HUES6 (cell line): ENCODE data around the gene HTR3B.

Experiments used
- H3K27ac ChIP-seq: 2 replicates; pipeline ENCODE4 v1.7.0; 2013; ENCODE audit warnings: low read depth, mild to moderate bottlenecking, low read length, inconsistent platforms
- H3K27me3 ChIP-seq: 2 replicates; pipeline ENCODE4 v1.6.1; 2013; ENCODE audit warnings: low read length; ENCODE audit not compliant: control insufficient read depth, insufficient read depth
- H3K36me3 ChIP-seq: 2 replicates; pipeline ENCODE4 v1.6.1; 2013; ENCODE audit warnings: low read length; ENCODE audit not compliant: control insufficient read depth, insufficient read depth
- H3K4me1 ChIP-seq: 2 replicates; pipeline ENCODE4 v1.6.1; 2013; ENCODE audit warnings: low read length; ENCODE audit not compliant: control insufficient read depth, insufficient read depth
- H3K4me3 ChIP-seq: 2 replicates; pipeline ENCODE4 v1.5.1; 2013; ENCODE audit warnings: low read depth, low read length
- H3K9ac ChIP-seq: one replicate; pipeline ENCODE4 v1.6.1; 2013; ENCODE audit warnings: mild to moderate bottlenecking, low read length
- H3K9me3 ChIP-seq: 2 replicates; pipeline ENCODE4 v1.6.1; 2013; ENCODE audit warnings: low read depth, low read length; ENCODE audit not compliant: control insufficient read depth, insufficient read depth

The HTR3B gene

DNA sequence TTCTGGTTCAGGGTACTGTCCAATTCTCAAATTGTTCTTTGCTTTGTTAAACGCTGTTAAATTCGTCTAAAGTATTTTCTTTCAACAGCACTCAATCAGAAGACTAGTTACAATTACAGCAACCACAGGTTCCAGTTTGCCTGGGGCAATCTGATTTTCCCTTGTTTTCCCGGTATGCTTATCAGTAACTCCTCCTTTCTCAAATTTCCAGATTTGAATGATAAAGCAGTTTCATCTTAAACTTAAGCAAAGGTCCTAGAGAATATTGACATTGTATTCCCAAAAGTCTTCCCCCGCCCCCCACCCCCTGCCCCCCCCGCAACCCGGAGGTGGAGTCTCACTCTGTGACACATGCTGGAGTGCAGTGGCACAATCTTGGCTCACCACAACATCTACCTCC is 18.7 kb upstream of the HTR3B start:
- Histone ChIP-seq H3K9ac (no peak overlapping the region), H3K36me3 (no peaks in the 10 kb centered on the region), H3K27ac (no peak overlapping the region), H3K4me3 (no peak overlapping the region), H3K4me1 (peaks cover 18% of the 10 kb centered on the region), H3K9me3 (no peaks in the 10 kb centered on the region), H3K27me3 (no peaks in the 10 kb centered on the region)

DNA sequence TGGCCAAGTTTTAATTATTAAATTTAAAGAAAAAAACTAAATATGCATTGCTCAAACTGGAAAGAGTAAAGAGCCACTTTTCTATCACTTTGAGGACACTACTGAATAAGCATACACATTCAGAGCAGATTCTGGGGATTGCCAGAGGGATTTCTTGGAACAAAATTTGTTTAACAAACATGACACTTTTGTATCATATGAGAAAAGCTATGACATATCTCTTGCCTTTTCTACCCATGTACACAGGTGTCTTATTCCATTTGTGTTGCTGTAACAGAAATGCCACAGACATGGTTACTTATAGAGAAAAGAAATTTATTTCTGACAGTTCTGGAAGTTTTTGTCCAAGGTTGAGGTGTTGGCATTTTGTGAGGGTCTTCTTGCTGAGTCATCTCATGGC is 15.7 kb upstream of the HTR3B start:
- Histone ChIP-seq H3K27ac (no peak overlapping the region), H3K27me3 (no peaks in the 10 kb centered on the region), H3K4me1 (peaks cover 17% of the 10 kb centered on the region), H3K9me3 (no peaks in the 10 kb centered on the region), H3K4me3 (no peak overlapping the region), H3K36me3 (no peaks in the 10 kb centered on the region), H3K9ac (no peak overlapping the region)

- Histone ChIP-seq H3K27ac (no peak overlapping the region), H3K4me3 (no peak overlapping the region), H3K36me3 (no peaks in the 10 kb centered on the region), H3K9ac (no peak overlapping the region), H3K9me3 (no peaks in the 10 kb centered on the region), H3K4me1 (peaks cover 24% of the 10 kb centered on the region), H3K27me3 (no peaks in the 10 kb centered on the region)
These were observed 10.1 kb upstream of the HTR3B start for GRCh38 chr11:113894421-113894996.

DNA sequence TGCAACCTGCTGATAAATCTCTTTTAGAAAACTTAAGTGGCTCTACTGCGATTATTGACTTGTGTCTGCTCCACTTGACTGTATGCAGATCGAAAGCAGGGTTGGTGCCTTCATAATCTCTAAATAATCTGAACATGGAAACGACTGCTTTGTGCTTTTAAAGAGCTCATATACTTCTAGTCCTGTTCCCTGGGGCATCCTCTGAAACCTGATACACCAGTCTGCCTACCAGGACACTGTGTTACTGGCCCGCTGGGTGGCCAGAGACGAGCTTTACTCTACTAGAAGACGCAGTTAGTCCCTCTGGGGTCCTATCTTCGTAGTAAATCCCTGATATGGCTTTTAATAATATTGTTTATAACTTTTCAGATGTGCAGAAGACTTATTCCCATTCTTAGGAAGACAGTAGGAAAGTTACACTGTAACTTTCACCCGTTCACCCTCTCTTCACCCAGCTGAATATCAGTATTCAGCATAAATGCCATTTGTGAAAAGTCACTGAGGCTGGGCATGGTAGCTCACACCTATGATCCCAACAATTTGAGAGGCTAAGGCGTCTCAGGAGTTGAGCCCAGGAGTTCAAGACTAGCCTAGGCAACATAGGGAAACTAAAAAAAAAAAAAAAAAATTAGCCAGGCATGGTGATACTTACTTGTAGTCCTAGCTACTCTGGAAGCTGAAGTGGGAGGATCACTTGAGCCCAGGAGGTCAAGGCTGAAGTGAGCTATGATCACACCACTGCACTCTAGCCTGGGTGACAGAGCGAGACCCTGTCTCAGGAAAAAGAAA is 9.0 kb upstream of the HTR3B start:
- no peaks in the 10 kb centered on the region for H3K27me3 ChIP-seq
- peaks cover 24% of the 10 kb centered on the region for H3K4me1 ChIP-seq
- H3K27ac ChIP-seq: no peak overlapping the region
- no peak overlapping the region for H3K9ac ChIP-seq
- H3K36me3 ChIP-seq: no peaks in the 10 kb centered on the region
- H3K9me3 ChIP-seq: no peaks in the 10 kb centered on the region
- H3K4me3 ChIP-seq: no peak overlapping the region

DNA sequence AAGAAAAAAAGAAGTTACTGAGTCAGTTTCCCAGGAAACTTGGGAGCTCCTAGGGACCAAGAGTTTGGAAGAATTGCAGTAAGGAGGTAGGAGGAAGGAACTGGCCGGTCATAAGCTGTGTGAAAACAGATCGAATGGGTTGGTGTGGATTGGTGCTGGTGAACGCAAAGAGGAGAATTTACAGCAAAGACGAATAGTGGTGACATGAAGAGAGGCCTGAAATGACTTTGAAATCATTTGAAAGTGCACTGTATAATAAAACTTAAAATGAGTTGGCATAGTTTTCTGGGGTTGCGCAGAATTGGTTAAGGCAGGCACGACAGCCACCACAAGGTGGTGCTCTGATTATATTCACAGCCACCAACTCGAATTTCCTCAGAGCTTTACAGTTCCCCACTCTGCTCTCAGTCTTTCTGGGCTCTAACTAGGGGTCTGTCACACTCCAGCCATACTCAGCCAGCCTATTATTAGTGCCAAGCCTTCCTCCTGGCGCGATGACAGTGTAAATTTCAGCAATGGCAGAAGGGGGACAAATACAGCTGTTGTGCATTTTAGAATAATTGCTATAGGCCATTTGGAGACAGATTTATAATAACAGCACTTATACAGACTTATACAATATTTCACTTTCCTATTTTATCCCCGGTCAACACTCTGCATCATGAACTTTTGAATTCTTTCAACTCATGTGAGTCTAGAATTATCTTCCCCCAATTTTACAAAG is 8.3 kb upstream of the HTR3B start:
- H3K4me3 ChIP-seq: no peak overlapping the region
- H3K9me3 ChIP-seq: no peaks in the 10 kb centered on the region
- H3K27me3 ChIP-seq: no peaks in the 10 kb centered on the region
- H3K9ac ChIP-seq: no peak overlapping the region
- peaks cover 24% of the 10 kb centered on the region for H3K4me1 ChIP-seq
- H3K36me3 ChIP-seq: no peaks in the 10 kb centered on the region
- H3K27ac ChIP-seq: no peak overlapping the region

DNA sequence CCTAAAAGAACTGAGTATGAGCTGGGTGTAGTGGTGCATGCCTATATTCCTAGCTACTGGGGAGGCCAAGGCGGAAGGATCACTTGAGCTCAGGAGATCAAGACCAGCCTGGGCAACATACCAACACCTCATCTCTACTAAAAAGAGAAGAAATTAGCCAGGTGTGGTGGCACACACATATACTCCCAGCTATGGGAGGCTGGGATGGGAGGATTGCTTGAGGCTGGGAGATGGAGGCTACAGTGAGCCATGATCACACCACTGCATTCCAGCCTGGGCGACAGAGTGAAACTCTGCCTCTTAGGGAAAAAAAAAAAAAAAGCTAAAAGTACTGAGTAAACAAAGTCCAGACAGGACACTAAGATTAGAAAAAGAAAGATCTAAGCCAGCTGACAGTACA is 3.5 kb upstream of the HTR3B start:
- no peaks in the 10 kb centered on the region for H3K27me3 ChIP-seq
- H3K9me3 ChIP-seq: no peaks in the 10 kb centered on the region
- no peak overlapping the region for H3K4me3 ChIP-seq
- no peaks in the 10 kb centered on the region for H3K36me3 ChIP-seq
- no peak overlapping the region for H3K27ac ChIP-seq
- no peak overlapping the region for H3K9ac ChIP-seq
- H3K4me1 ChIP-seq: peaks cover 20% of the 10 kb centered on the region

- Histone ChIP-seq H3K27ac (no peak overlapping the region), H3K9me3 (no peaks in the 10 kb centered on the region), H3K9ac (no peak overlapping the region), H3K4me1 (peaks cover 18% of the 10 kb centered on the region), H3K27me3 (no peaks in the 10 kb centered on the region), H3K4me3 (no peak overlapping the region), H3K36me3 (no peaks in the 10 kb centered on the region)
These were observed 1.4 kb downstream of the HTR3B start for GRCh38 chr11:113906038-113906437.

- Histone ChIP-seq H3K36me3 (no peaks in the 10 kb centered on the region), H3K27ac (no peak overlapping the region), H3K4me3 (no peak overlapping the region), H3K4me1 (peaks cover 18% of the 10 kb centered on the region), H3K27me3 (no peaks in the 10 kb centered on the region), H3K9me3 (no peaks in the 10 kb centered on the region), H3K9ac (no peak overlapping the region)
These were observed 1.9 kb downstream of the HTR3B start for GRCh38 chr11:113906516-113906915.

DNA sequence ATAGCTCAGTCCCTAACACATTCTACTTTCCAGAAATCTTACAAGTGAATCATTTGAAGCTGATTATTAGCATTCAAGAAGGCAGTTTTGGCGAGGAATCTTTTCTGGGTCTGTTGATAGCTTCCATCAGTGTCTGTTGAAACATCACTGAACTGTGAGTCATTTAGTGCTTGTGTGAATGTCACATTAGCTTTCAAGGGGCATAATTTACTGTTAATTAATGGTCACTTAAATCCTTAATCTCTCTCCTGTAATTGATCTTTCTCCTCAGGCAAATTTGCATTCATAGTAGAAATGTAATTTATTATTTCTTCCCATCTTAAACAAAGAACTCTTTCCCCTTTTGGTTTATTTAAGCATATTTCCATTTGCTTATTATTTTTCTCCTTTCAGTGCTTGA is 2.6 kb downstream of the HTR3B start:
- H3K27ac ChIP-seq: no peak overlapping the region
- H3K36me3 ChIP-seq: no peaks in the 10 kb centered on the region
- peaks cover 18% of the 10 kb centered on the region for H3K4me1 ChIP-seq
- no peak overlapping the region for H3K4me3 ChIP-seq
- H3K27me3 ChIP-seq: no peaks in the 10 kb centered on the region
- no peak overlapping the region for H3K9ac ChIP-seq
- H3K9me3 ChIP-seq: no peaks in the 10 kb centered on the region

- Histone ChIP-seq H3K4me3 (no peak overlapping the region), H3K9me3 (no peaks in the 10 kb centered on the region), H3K9ac (no peak overlapping the region), H3K4me1 (peaks cover 18% of the 10 kb centered on the region), H3K27ac (no peak overlapping the region), H3K27me3 (no peaks in the 10 kb centered on the region), H3K36me3 (no peaks in the 10 kb centered on the region)
These were observed 3.1 kb downstream of the HTR3B start for GRCh38 chr11:113907681-113908080.

GRCh38 chr11:113908098-113908497 is 3.5 kb downstream of the HTR3B start:
- H3K36me3 ChIP-seq: no peaks in the 10 kb centered on the region
- H3K9me3 ChIP-seq: no peaks in the 10 kb centered on the region
- peaks cover 18% of the 10 kb centered on the region for H3K4me1 ChIP-seq
- H3K27ac ChIP-seq: no peak overlapping the region
- no peak overlapping the region for H3K9ac ChIP-seq
- no peak overlapping the region for H3K4me3 ChIP-seq
- H3K27me3 ChIP-seq: no peaks in the 10 kb centered on the region
